K562 (cell line): Measurements from ENCODE around the gene MYL5. TPM values are rescaled to one million over a fixed set of nuclear protein-coding genes. Genes with fewer than 3 reads are reported as not detected.
A peak's percentile ranks its signal among the peaks of the same experiment; 100 is the strongest.

Experiments
- ATAC-seq: fragments of 200-7000 bp; cut with Tn5 transposase; 3 replicates; pipeline ENCODE4 v1.9.1; 2020; ENCODE audit warnings: moderate library complexity
- BruUV-seq: library from RNA; stranded (reverse); fragments of 400-500 nt; replicated peaks from 2 replicates; lab custom pipeline; 2021; lab: Mats Ljungman, UMichigan
- CTCF ChIA-PET: fragments of 300-600 bp; formaldehyde crosslinking; extraction: SDS; loops from one replicate; lab custom pipeline; 2021; ENCODE audit warnings: low intra/inter-chr PET ratio; lab: Yijun Ruan, JAX
- POLR2A ChIA-PET: fragments of 300-600, 350-650 bp; sonication (Branson Sonifier 250); formaldehyde crosslinking; extraction: SDS; loops from one replicate; lab custom pipeline; 2021; ENCODE audit warnings: antibody characterized with exemption, inconsistent platforms; lab: Yijun Ruan, JAX
- DNase-seq, 4 experiments: peaks; one replicate each; pipeline versions ENCODE4 v3.0.0 to v3.0.0-alpha.2; 2011 to 2018; ENCODE audit warnings: low spot score in 3 of 4, mixed read lengths in 3 of 4; ENCODE audit errors: extremely low read depth in 1 of 4
- FAIRE-seq: peaks from 2 replicates; lab custom pipeline; 2011; peaks lifted over from hg19 to GRCh38; lab: Jason Lieb, UNC
- H2AFZ ChIP-seq: 2 replicates; pipeline ENCODE4 v1.6.0; 2011; ENCODE audit warnings: low read depth, low read length, control low read depth, inconsistent platforms
- H3K27ac ChIP-seq: fragments of 200-600 bp; 3 replicates; pipeline ENCODE4 v1.8.0; 2011; ENCODE audit warnings: low read depth, mild to moderate bottlenecking, control low read depth, inconsistent platforms, low read length, moderate library complexity, mixed read lengths; ENCODE audit errors: extremely low read depth
- H3K27me3 ChIP-seq, 2 experiments: fragments of 300-600 bp in 1 of 2; 2 replicates in 1 of 2; 3 replicates in 1 of 2; pipeline versions ENCODE4 v1.6.0 to v1.8.0; 2011; ENCODE audit warnings: inconsistent platforms in 2 of 2, low read length in 2 of 2, mild to moderate bottlenecking in 1 of 2, mixed read lengths in 1 of 2, moderate library complexity in 1 of 2; ENCODE audit not compliant: control insufficient read depth in 2 of 2, insufficient read depth in 2 of 2
- H3K36me3 ChIP-seq: fragments of 300-600 bp; 3 replicates; pipeline ENCODE4 v1.8.0; 2011; ENCODE audit warnings: mild to moderate bottlenecking, low read length, inconsistent platforms; ENCODE audit not compliant: control insufficient read depth, insufficient read depth
- H3K4me1 ChIP-seq, 2 experiments: fragments of 200-600 bp in 1 of 2; replicated peaks in 1 of 2; 2 replicates in 1 of 2; 3 replicates in 1 of 2; pipeline versions ENCODE4 v1.5.1 to v1.8.0; 2011; ENCODE audit warnings: inconsistent platforms in 2 of 2, low read length in 2 of 2, mild to moderate bottlenecking in 1 of 2, mixed read lengths in 1 of 2, moderate library complexity in 1 of 2; ENCODE audit not compliant: control insufficient read depth in 2 of 2, insufficient read depth in 2 of 2
- H3K4me2 ChIP-seq: 2 replicates; pipeline ENCODE4 v1.6.1; 2011; ENCODE audit warnings: low read length, control low read depth, inconsistent platforms, mixed read lengths; ENCODE audit not compliant: insufficient read depth
- H3K4me3 ChIP-seq: fragments of 200-600 bp; sonication (generic), shearing (Covaris generic); 2 replicates; pipeline ENCODE4 v1.5.1; 2016; ENCODE audit warnings: control low read depth, inconsistent platforms
- H3K79me2 ChIP-seq: fragments of 200-600 bp; 3 replicates; pipeline ENCODE4 v1.8.0; 2011; ENCODE audit warnings: low read length, inconsistent platforms; ENCODE audit not compliant: control insufficient read depth, insufficient read depth
- H3K9ac ChIP-seq, 2 experiments: 2 replicates each; pipeline versions ENCODE4 v1.6.0 to v1.6.1; 2011; ENCODE audit warnings: low read depth in 2 of 2, low read length in 2 of 2, control low read depth in 1 of 2, inconsistent platforms in 1 of 2, mild to moderate bottlenecking in 1 of 2, mixed read lengths in 1 of 2; ENCODE audit not compliant: insufficient read depth in 1 of 2
- H3K9me1 ChIP-seq: one replicate; pipeline ENCODE4 v1.6.0; 2011; ENCODE audit warnings: inconsistent platforms, mild to moderate bottlenecking, low read length, moderate library complexity; ENCODE audit not compliant: control insufficient read depth, insufficient read depth
- H3K9me3 ChIP-seq: replicated peaks from 2 replicates; pipeline ENCODE4 v1.5.1; 2011; ENCODE audit warnings: low read depth, low read length, inconsistent platforms; ENCODE audit not compliant: control insufficient read depth, insufficient read depth
- H4K20me1 ChIP-seq: replicated peaks from 2 replicates; pipeline ENCODE4 v1.6.1; 2011; ENCODE audit warnings: low read length, inconsistent platforms, mixed read lengths; ENCODE audit not compliant: control insufficient read depth, insufficient read depth
- BRCA1 ChIP-seq, 2 experiments: fragments of 450-650 bp in 1 of 2; sonication (generic) in 1 of 2; formaldehyde crosslinking in 1 of 2; IDR thresholded peaks; 2 replicates each; pipeline versions ENCODE4 v1.5.0 to v1.6.1; 2017 to 2020; ENCODE audit warnings: mild to moderate bottlenecking in 1 of 2, missing genetic modification reagents in 1 of 2
- FOS ChIP-seq: IDR thresholded peaks from 3 replicates; pipeline ENCODE4 v1.6.1; 2011; ENCODE audit not compliant: insufficient read length; ENCODE audit errors: extremely low read depth
- HNRNPUL1 ChIP-seq: fragments of 200-400 bp; formaldehyde crosslinking; IDR thresholded peaks from 2 replicates; pipeline ENCODE4 v1.6.1; 2017; ENCODE audit warnings: low read length
- MIER1 ChIP-seq: fragments of 450-650 bp; IDR thresholded peaks from 2 replicates; pipeline ENCODE4 v1.6.1; 2016; ENCODE audit warnings: antibody characterized with exemption, mild to moderate bottlenecking, low read depth
- MTF1 ChIP-seq: fragments of 250-450 bp; sonication (Bioruptor Pico); IDR thresholded peaks from 2 replicates; pipeline ENCODE4 v1.9.0; 2021; ENCODE audit warnings: moderate library complexity, mild to moderate bottlenecking, inconsistent platforms, borderline replicate concordance
- RAD51 ChIP-seq: fragments of 450-650 bp; IDR thresholded peaks from 2 replicates; pipeline ENCODE4 v1.7.1; 2016; ENCODE audit warnings: low read depth, mild to moderate bottlenecking, borderline replicate concordance
- SPI1 ChIP-seq: IDR thresholded peaks from 2 replicates; pipeline ENCODE4 v1.6.1; 2011; ENCODE audit warnings: low read depth, low read length, control low read depth, borderline replicate concordance
- SRSF9 ChIP-seq: fragments of 200-400 bp; formaldehyde crosslinking; IDR thresholded peaks from 2 replicates; pipeline ENCODE4 v1.6.1; 2017; ENCODE audit warnings: low read depth, low read length, borderline replicate concordance
- TAF15 ChIP-seq: fragments of 200-400 bp; formaldehyde crosslinking; IDR thresholded peaks from 2 replicates; pipeline ENCODE4 v1.6.1; 2017; ENCODE audit warnings: mild to moderate bottlenecking, low read depth, low read length, moderate library complexity
- WGBS: fragments of 100-300 bp; shearing (Covaris generic); methylation state at CpG from one replicate; pipeline ENCODE4 v1.1.6; 2016; ENCODE audit warnings: low coverage, mixed read lengths; ENCODE audit not compliant: insufficient coverage; ENCODE audit errors: missing lambda C conversion rate; 5-methylcytosine and 5-hydroxymethylcytosine counted together
- in situ Hi-C: fragments of 300-500 bp; cut with MboI; formaldehyde crosslinking; loops from 4 replicates; pipeline ENCODE4 v1.15.0; 2018; ENCODE audit warnings: inconsistent platforms, mixed read lengths
- intact Hi-C: fragments of 100-400 bp; cut with micrococcal nuclease; formaldehyde crosslinking; loops from 2 replicates; pipeline ENCODE4 v1.14.2; 2022
- polyA plus RNA-seq, 8 experiments: library from polyadenylated mRNA; depleted of rRNA in 4 of 8; stranded (reverse) in 5 of 8; unstranded in 3 of 8; fragments of >200 nt; fragmentation: Nextera tagmentation in 2 of 8; fragmentation: Illumina TruSeq in 1 of 8; extraction: Ambion mirVana in 2 of 8; extraction: Trizol in 1 of 8; gene quantifications; 2 replicates each; pipeline versions ENCODE4 v1.2.1 to v1.2.3, GENCODE V29; 2011 to 2014; ENCODE audit warnings: inconsistent platforms in 1 of 8, missing spikeins in 1 of 8
- total RNA-seq, 7 experiments: library from RNA; depleted of rRNA in 6 of 7; stranded (reverse); fragments of >200 nt in 6 of 7; fragmentation: Illumina TruSeq in 2 of 7; extraction: Trizol in 2 of 7; gene quantifications; 2 replicates each; pipeline versions ENCODE4 v1.2.1 to v1.2.3, GENCODE V29; 2011 to 2021; ENCODE audit warnings: low replicate concordance in 1 of 7
- TF ChIP-seq, protein P1 (sequence below): fragments of 450-650 bp; conservative IDR thresholded peaks from 2 replicates; pipeline ENCODE4 v1.6.1; 2016; ENCODE audit warnings: missing genetic modification characterization, low read depth, mild to moderate bottlenecking, control low read depth, missing compliant biosample characterization
- TF ChIP-seq, protein P2 (sequence below): sonication (generic); formaldehyde crosslinking; IDR thresholded peaks from 2 replicates; pipeline ENCODE4 v1.8.1; 2022; ENCODE audit warnings: missing genetic modification reagents

MYL5 gene
- total and polyA plus RNA-seq, 9 of the 15 experiments (the other 6 are each of a cell fraction or from before 2014, with no cell fraction given): 1.4 to 10.0 (median 4.1) TPM

DNA sequence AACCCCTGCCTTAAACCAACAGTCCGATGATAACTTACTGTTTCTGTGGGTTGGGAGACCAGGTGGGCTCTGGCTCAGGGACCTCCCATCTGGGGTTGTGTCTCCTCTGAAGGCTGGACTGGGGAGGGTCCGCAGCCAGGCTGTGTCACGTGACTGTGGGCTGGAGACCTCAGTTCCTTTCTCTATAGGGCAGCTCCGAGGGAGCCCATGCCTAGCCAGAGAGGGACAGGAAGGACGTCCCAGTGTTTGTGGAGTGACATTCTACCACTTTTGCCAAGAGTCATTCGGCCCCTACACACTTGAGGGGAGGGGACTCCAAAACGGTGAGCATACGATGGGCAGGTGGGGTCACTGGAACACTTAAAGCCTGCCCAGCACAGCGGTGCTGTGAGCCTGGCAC lies 35.8 kb downstream of the MYL5 start (continued):
- TF ChIP-seq, protein P1, sequence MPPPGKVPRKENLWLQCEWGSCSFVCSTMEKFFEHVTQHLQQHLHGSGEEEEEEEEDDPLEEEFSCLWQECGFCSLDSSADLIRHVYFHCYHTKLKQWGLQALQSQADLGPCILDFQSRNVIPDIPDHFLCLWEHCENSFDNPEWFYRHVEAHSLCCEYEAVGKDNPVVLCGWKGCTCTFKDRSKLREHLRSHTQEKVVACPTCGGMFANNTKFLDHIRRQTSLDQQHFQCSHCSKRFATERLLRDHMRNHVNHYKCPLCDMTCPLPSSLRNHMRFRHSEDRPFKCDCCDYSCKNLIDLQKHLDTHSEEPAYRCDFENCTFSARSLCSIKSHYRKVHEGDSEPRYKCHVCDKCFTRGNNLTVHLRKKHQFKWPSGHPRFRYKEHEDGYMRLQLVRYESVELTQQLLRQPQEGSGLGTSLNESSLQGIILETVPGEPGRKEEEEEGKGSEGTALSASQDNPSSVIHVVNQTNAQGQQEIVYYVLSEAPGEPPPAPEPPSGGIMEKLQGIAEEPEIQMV (tag): no peak
- no peak for TF ChIP-seq SPI1
- TF ChIP-seq BRCA1 (IDR thresholded peaks at IDR 0.05): no peak
- TF ChIP-seq BRCA1 (CRISPR knock-in tag; IDR thresholded peaks at IDR 0.05): no peak
- TF ChIP-seq MTF1 (CRISPR knock-in tag): no peak
- no peak for TF ChIP-seq FOS
- TF ChIP-seq MIER1: no peak

DNA sequence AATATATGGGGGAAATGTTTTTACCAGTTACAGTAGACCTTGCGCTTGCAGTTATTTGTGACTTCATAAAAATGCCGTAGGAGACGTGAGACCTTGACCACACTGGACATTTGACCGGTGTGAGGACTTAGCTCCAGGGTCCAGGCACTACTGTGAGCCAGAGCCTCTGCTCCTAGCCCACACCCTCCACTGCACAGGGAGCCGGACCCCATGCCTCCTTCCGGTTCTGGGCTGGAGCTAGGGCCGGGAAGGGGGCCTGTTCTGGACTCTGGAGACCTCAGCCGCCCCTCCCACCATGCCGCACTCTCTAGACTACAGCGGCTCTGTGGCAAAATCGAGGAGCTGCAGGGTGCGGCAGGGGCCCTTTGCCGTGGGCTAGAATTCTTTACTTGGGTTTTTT lies 36.6 kb downstream of the MYL5 start:
- no peak for FAIRE-seq
- H4K20me1 ChIP-seq: no peaks in the 10 kb centered on the region

More for the DNA sequence above, 36.6 kb downstream of the MYL5 start:
- 91% methylated on average over 13 of the region's 13 CpGs for WGBS
- Histone ChIP-seq H3K27me3 (no peaks in the 10 kb centered on the region), H3K79me2 (peaks cover 84% of the 10 kb centered on the region), H3K9ac (peak overlapping the region in 1 of 2 experiments; percentile 66; a peak in 1 of 4 replicates), H3K4me3 (no peak overlapping the region), H2AFZ (no peak overlapping the region), H3K9me3 (no peaks in the 10 kb centered on the region), H3K36me3 (peaks cover 31% of the 10 kb centered on the region; the same call in 2 of the 3 replicates), H3K4me2 (no peak overlapping the region), H3K9me1 (no peaks in the 10 kb centered on the region), H3K27ac (no peak overlapping the region), H3K4me1 (peaks cover 0 to 42% of the 10 kb centered on the region in 2 experiments; a peak in 4 of 5 replicates)
- TF ChIP-seq TAF15: no peak
- no peak for TF ChIP-seq HNRNPUL1
- TF ChIP-seq SRSF9: no peak
- no peak for TF ChIP-seq RAD51
- TF ChIP-seq, protein P2, sequence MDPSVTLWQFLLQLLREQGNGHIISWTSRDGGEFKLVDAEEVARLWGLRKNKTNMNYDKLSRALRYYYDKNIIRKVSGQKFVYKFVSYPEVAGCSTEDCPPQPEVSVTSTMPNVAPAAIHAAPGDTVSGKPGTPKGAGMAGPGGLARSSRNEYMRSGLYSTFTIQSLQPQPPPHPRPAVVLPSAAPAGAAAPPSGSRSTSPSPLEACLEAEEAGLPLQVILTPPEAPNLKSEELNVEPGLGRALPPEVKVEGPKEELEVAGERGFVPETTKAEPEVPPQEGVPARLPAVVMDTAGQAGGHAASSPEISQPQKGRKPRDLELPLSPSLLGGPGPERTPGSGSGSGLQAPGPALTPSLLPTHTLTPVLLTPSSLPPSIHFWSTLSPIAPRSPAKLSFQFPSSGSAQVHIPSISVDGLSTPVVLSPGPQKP: no peak
- DNase-seq (no peak), ATAC-seq (no peak; the same call in 2 of the 3 replicates)
- ChIA-PET CTCF (no interaction called here), POLR2A (interaction anchor here (0.5 to 1.3 kb wide), 4 partner anchors 8 to 132 kb away, joined by 3 to 7 read pairs (median 3); no protein-coding TSS in a partner anchor)
- in situ Hi-C loops: no loop called here
- intact Hi-C loops: no loop called here
- BruUV-seq: no TSS peak
